Measurements from ENCODE around the gene SNX21.

SNX21 gene

DNA sequence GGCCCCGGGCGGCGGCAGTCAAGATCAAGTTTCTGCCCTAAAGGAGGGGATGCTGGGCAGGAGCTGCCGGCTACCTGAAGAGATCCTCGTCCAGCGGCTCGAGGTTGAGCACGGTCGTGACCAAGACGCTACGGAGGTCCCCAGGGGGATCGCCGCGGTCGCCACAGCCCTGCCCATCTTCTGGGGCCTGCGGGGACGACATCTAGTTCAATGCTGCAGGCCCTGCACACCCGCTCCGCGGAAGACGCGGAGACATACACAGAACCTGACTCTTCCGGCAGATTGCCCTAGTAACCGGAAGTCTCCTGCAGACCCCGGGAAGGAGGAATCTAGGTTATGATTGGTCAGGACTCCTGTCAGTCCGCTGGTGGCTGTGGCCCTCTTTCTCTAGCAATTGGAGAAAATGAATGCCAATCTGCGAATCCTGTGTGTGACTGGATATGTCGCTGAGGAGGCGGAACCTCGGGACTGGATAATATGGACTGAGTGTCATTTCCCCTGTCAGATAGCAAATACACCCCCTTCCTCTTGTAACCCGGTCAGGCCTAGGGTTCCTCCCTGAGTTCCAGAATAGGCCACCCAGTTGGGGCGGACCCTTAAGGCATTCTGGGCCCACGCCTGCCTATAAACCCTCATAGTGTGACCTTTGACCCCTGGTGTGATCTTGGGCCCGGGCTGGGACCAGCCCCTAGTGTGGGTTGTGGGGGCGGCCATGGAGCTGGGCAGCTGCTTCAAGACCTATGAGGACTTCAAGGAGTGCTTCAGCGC is 23.7 kb downstream of the SNX21 start, which contains the start of the genes ACOT8 and ZSWIM3:
ACOT8 (minus strand) TSS at position 279 of the 768 bp plus-strand sequence; CDS start at position 202, 77 bp downstream.
ZSWIM3 (plus strand) TSS at position 501 of the 768 bp plus-strand sequence; CDS start at position 713, 212 bp downstream.
- peak; percentile 99 to 100 for DNase-seq (ENCODE audit: low read depth in 1 of 2, low spot score in 1 of 2)
- peak within 1 kb of the TSS; percentile 77 for H3K27ac ChIP-seq (replicated peaks)
- H3K4me3 ChIP-seq (replicated peaks; ENCODE audit: insufficient read depth, low read length) = peak within 1 kb of the TSS; percentile 94
- no peaks in the 10 kb centered on the region for H3K27me3 ChIP-seq (ENCODE audit: insufficient read depth, poor library complexity, severe bottlenecking)
- TF ChIP-seq, protein P1, sequence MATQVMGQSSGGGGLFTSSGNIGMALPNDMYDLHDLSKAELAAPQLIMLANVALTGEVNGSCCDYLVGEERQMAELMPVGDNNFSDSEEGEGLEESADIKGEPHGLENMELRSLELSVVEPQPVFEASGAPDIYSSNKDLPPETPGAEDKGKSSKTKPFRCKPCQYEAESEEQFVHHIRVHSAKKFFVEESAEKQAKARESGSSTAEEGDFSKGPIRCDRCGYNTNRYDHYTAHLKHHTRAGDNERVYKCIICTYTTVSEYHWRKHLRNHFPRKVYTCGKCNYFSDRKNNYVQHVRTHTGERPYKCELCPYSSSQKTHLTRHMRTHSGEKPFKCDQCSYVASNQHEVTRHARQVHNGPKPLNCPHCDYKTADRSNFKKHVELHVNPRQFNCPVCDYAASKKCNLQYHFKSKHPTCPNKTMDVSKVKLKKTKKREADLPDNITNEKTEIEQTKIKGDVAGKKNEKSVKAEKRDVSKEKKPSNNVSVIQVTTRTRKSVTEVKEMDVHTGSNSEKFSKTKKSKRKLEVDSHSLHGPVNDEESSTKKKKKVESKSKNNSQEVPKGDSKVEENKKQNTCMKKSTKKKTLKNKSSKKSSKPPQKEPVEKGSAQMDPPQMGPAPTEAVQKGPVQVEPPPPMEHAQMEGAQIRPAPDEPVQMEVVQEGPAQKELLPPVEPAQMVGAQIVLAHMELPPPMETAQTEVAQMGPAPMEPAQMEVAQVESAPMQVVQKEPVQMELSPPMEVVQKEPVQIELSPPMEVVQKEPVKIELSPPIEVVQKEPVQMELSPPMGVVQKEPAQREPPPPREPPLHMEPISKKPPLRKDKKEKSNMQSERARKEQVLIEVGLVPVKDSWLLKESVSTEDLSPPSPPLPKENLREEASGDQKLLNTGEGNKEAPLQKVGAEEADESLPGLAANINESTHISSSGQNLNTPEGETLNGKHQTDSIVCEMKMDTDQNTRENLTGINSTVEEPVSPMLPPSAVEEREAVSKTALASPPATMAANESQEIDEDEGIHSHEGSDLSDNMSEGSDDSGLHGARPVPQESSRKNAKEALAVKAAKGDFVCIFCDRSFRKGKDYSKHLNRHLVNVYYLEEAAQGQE (IDR thresholded peaks at IDR 0.05; ENCODE audit: insufficient replicate concordance, low read depth) = peak; percentile 41
- TF ChIP-seq POLR2AphosphoS5 (IDR thresholded peaks at IDR 0.05; ENCODE audit: low read depth) = peak; percentile 69; the same call in 1 of the 2 replicates
- TF ChIP-seq GABPA (IDR thresholded peaks at IDR 0.05; ENCODE audit: low read depth) = peak; percentile 98
- TF ChIP-seq, protein P2, sequence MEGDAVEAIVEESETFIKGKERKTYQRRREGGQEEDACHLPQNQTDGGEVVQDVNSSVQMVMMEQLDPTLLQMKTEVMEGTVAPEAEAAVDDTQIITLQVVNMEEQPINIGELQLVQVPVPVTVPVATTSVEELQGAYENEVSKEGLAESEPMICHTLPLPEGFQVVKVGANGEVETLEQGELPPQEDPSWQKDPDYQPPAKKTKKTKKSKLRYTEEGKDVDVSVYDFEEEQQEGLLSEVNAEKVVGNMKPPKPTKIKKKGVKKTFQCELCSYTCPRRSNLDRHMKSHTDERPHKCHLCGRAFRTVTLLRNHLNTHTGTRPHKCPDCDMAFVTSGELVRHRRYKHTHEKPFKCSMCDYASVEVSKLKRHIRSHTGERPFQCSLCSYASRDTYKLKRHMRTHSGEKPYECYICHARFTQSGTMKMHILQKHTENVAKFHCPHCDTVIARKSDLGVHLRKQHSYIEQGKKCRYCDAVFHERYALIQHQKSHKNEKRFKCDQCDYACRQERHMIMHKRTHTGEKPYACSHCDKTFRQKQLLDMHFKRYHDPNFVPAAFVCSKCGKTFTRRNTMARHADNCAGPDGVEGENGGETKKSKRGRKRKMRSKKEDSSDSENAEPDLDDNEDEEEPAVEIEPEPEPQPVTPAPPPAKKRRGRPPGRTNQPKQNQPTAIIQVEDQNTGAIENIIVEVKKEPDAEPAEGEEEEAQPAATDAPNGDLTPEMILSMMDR (IDR thresholded peaks at IDR 0.05; ENCODE audit: insufficient read depth, low read length) = no peak
- peak; percentile 55; the same call in 1 of the 2 replicates for TF ChIP-seq SPI1 (IDR thresholded peaks at IDR 0.05; ENCODE audit: borderline replicate concordance, low read depth)

DNA sequence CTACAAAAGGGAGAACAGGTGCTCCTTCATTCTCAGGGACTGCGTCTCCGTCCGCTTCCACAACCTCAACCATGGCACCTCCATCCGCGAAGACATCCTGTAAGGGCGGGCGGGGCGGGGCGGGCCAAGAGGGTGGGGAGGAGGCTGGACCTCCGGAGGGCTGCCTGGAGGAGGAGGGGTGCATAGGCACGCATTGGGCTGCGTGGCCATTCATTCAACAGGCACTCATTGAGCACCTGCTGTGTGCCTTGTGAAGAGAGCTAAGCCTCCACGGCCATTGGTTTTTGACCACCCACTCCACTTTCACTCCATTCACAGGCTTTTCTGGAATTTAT is 24.2 kb downstream of the SNX21 start:
- Histone ChIP-seq H3K4me3 (replicated peaks; ENCODE audit: insufficient read depth, low read length) (peak overlapping the region; percentile 94), H3K27ac (replicated peaks) (peak overlapping the region; percentile 77), H3K27me3 (ENCODE audit: insufficient read depth, poor library complexity, severe bottlenecking) (no peaks in the 10 kb centered on the region)
- TF ChIP-seq SPI1 (IDR thresholded peaks at IDR 0.05; ENCODE audit: borderline replicate concordance, low read depth) (no peak), POLR2AphosphoS5 (IDR thresholded peaks at IDR 0.05; ENCODE audit: low read depth) (no peak), GABPA (IDR thresholded peaks at IDR 0.05; ENCODE audit: low read depth) (no peak)
- TF ChIP-seq, protein P1 (IDR thresholded peaks at IDR 0.05; ENCODE audit: insufficient replicate concordance, low read depth) = no peak
- TF ChIP-seq, protein P2 (IDR thresholded peaks at IDR 0.05; ENCODE audit: insufficient read depth, low read length) = no peak
- no peak for DNase-seq (ENCODE audit: low read depth in 1 of 2, low spot score in 1 of 2)

DNA sequence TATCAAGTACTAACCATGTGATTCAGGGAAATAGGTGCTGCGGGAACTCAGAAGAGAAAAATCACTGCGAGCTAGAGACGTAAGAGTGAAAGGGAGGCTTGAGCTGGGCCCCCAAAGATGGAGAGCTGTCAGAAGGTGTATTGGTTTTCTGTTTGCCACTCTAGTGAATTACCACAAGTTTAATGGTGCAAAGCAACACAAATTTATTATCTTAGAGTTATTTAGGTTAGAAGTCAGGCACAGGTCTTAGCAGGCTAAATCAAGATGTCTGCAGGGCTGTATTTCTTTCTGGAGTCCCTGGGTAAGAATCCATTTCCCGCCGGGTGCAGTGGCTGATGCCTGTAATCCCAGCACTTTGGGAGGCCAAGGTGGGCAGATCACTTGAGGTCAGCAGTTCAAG is 26.3 kb downstream of the SNX21 start:
- H3K27ac ChIP-seq (replicated peaks) = no peak overlapping the region
- TF ChIP-seq POLR2AphosphoS5 (IDR thresholded peaks at IDR 0.05; ENCODE audit: low read depth) (no peak), GABPA (IDR thresholded peaks at IDR 0.05; ENCODE audit: low read depth) (no peak), SPI1 (IDR thresholded peaks at IDR 0.05; ENCODE audit: borderline replicate concordance, low read depth) (no peak)
- TF ChIP-seq, protein P2 (IDR thresholded peaks at IDR 0.05; ENCODE audit: insufficient read depth, low read length) = no peak
- TF ChIP-seq, protein P1 (IDR thresholded peaks at IDR 0.05; ENCODE audit: insufficient replicate concordance, low read depth) = no peak
- H3K27me3 ChIP-seq (ENCODE audit: insufficient read depth, poor library complexity, severe bottlenecking) = no peaks in the 10 kb centered on the region
- H3K4me3 ChIP-seq (replicated peaks; ENCODE audit: insufficient read depth, low read length) = no peak overlapping the region
- DNase-seq (ENCODE audit: low read depth in 1 of 2, low spot score in 1 of 2) = no peak

Data from HL-60 (cell line).